Karpas-422 (cell line): ENCODE results near the gene SYT8. TPM values are rescaled to one million over a fixed set of nuclear protein-coding genes. Genes with fewer than 3 reads are reported as not detected.

Experiments
- DNase-seq: peaks from one replicate; pipeline ENCODE4 v3.0.0-alpha.2; 2015
- H2AFZ ChIP-seq: fragments of 200-600 bp; sonication (generic); 2 replicates; pipeline ENCODE4 v1.6.1; 2014; ENCODE audit warnings: antibody characterized with exemption, low read length, mixed read lengths
- H3K27ac ChIP-seq: fragments of 200-600 bp; sonication (generic); 2 replicates; pipeline ENCODE4 v1.5.1; 2014; ENCODE audit warnings: mild to moderate bottlenecking, low read length, moderate library complexity
- H3K27me3 ChIP-seq: fragments of 200-600 bp; sonication (generic); 2 replicates; pipeline ENCODE4 v1.6.1; 2014; ENCODE audit warnings: low read length, mixed read lengths
- H3K36me3 ChIP-seq: fragments of 200-600 bp; sonication (generic); 2 replicates; pipeline ENCODE4 v1.6.1; 2014; ENCODE audit warnings: low read length, mixed read lengths; ENCODE audit not compliant: insufficient read depth
- H3K4me1 ChIP-seq: fragments of 200-600 bp; sonication (generic); 2 replicates; pipeline ENCODE4 v1.6.1; 2014; ENCODE audit warnings: mild to moderate bottlenecking, low read length, mixed read lengths
- H3K4me2 ChIP-seq: fragments of 200-600 bp; sonication (generic); 2 replicates; pipeline ENCODE4 v1.6.1; 2014; ENCODE audit warnings: low read length, low read depth, mild to moderate bottlenecking; ENCODE audit not compliant: poor library complexity, severe bottlenecking
- H3K4me3 ChIP-seq: fragments of 200-600 bp; sonication (generic); 2 replicates; pipeline ENCODE4 v1.5.1; 2014; ENCODE audit warnings: mild to moderate bottlenecking, antibody characterized with exemption, low read length, mixed read lengths
- H3K79me2 ChIP-seq: fragments of 200-600 bp; sonication (generic); 2 replicates; pipeline ENCODE4 v1.6.1; 2014; ENCODE audit warnings: mild to moderate bottlenecking, low read length, mixed read lengths
- H3K9ac ChIP-seq: fragments of 200-600 bp; sonication (generic); 2 replicates; pipeline ENCODE4 v1.6.0; 2014; ENCODE audit warnings: low read length
- H3K9me2 ChIP-seq: fragments of 200-600 bp; sonication (generic), shearing (Covaris generic); replicated peaks from 2 replicates; pipeline ENCODE4 v1.6.0; 2014; ENCODE audit warnings: mild to moderate bottlenecking, low read length, moderate library complexity; ENCODE audit not compliant: insufficient read depth
- H3K9me3 ChIP-seq: fragments of 300-700, 200-600 bp; sonication (generic); 2 replicates; pipeline ENCODE4 v1.6.1; 2014; ENCODE audit warnings: low read length, mixed read lengths
- H4K20me1 ChIP-seq: fragments of 200-600 bp; sonication (generic); 2 replicates; pipeline ENCODE4 v1.6.1; 2014; ENCODE audit warnings: mild to moderate bottlenecking, antibody characterized with exemption, low read length, low read depth; ENCODE audit not compliant: insufficient read depth
- total RNA-seq: library from RNA; depleted of rRNA; stranded (reverse); fragments of >200 nt; shearing (Covaris generic); gene quantifications from 2 replicates; pipeline ENCODE4 v1.2.3, GENCODE V29; 2014; ENCODE audit warnings: low replicate concordance

Gene SYT8
- total RNA-seq, 1 experiment from 2014 or later = not detected

GRCh38 chr11:1827095-1827813, 7.5 kb upstream of the SYT8 start:
- Histone ChIP-seq H2AFZ (no peak overlapping the region), H3K9me3 (no peaks in the 10 kb centered on the region), H3K36me3 (no peaks in the 10 kb centered on the region), H3K9ac (no peak overlapping the region), H3K79me2 (no peaks in the 10 kb centered on the region), H3K4me3 (no peak overlapping the region), H3K4me2 (no peak overlapping the region), H3K9me2 (no peaks in the 10 kb centered on the region), H3K27me3 (no peaks in the 10 kb centered on the region), H3K27ac (no peak overlapping the region), H3K4me1 (no peaks in the 10 kb centered on the region), H4K20me1 (0 out of 2 replicates have a peak, but pooled peaks cover 3% of the 10 kb centered on the region)
- peak; percentile 42 for DNase-seq

- Histone ChIP-seq H3K4me2 (no peak overlapping the region), H3K27me3 (no peaks in the 10 kb centered on the region), H3K4me3 (no peak overlapping the region), H3K79me2 (no peaks in the 10 kb centered on the region), H3K36me3 (no peaks in the 10 kb centered on the region), H4K20me1 (0 out of 2 replicates have a peak, but pooled peaks cover 3% of the 10 kb centered on the region), H3K9me2 (no peaks in the 10 kb centered on the region), H3K9me3 (no peaks in the 10 kb centered on the region), H3K27ac (no peak overlapping the region), H2AFZ (no peak overlapping the region), H3K4me1 (no peaks in the 10 kb centered on the region), H3K9ac (no peak overlapping the region)
- peak; percentile 37 for DNase-seq
These were observed 6.9 kb upstream of the SYT8 start for GRCh38 chr11:1827931-1828330.

DNA sequence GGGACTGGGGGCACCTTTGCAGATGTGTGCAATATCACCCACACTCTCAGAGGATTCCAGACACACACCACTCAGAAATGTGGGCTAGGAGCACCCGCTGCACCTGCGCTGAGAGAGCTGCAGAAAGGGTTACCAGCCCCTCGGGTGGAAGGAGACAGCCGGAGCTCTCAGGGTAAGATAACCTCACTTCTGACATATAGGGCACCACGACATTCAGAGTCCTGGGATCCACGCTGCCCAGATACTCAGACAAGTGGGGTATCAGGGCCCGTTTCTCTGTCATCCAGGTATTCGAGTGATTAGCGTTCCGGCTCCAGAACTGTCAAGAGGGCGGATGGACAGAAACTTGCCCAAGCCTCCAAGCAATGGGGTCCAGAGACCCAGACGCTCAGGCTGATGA, 6.2 kb upstream of the SYT8 start:
- DNase-seq = peak; percentile 36
- Histone ChIP-seq H3K4me2 (no peak overlapping the region), H3K4me3 (no peak overlapping the region), H2AFZ (no peak overlapping the region), H3K79me2 (no peaks in the 10 kb centered on the region), H3K4me1 (no peaks in the 10 kb centered on the region), H3K27me3 (no peaks in the 10 kb centered on the region), H3K36me3 (no peaks in the 10 kb centered on the region), H3K9ac (no peak overlapping the region), H4K20me1 (0 out of 2 replicates have a peak, but pooled peaks cover 3% of the 10 kb centered on the region), H3K9me3 (no peaks in the 10 kb centered on the region), H3K9me2 (no peaks in the 10 kb centered on the region), H3K27ac (no peak overlapping the region)

DNA sequence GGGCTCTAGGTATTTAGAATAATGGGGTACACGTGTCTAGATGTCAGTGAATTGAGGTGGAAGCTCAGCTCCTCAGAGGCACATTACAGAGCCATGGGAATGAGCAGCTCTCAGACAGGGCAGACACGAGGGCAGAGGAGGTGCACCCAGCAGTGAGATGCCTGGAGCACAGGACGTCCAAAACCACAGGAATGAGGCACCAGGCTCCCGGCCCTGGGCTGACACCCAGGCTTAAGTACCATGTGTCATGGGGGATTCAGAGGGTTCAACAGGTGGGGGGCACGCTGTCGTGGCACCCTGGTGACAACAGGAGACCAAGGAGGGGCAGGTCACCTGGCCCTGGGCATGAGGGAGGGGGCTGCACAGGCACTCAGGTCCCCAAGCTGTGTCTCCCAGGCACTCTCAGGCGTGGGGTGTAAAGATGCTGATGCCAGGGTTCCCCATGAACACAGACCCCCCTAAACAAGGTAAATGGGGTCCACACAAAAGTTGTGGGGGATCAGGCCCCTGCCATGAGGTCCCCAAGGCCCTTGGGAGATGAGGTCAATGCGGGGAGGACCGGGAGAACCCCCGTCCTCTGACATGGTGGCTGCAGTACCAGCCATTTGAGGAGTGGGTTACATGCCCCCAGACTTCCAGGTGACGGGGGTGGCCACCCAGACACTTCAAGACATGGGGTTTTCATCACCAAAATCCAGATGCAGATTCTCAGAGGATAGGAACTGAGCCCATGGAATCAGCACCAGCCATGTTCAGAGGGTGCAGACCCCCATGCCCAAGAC, 5.6 kb upstream of the SYT8 start:
- H3K79me2 ChIP-seq = no peaks in the 10 kb centered on the region
- no peaks in the 10 kb centered on the region for H3K36me3 ChIP-seq
- H3K27ac ChIP-seq = no peak overlapping the region
- no peak overlapping the region for H2AFZ ChIP-seq
- H3K9ac ChIP-seq = no peak overlapping the region
- no peaks in the 10 kb centered on the region for H3K9me3 ChIP-seq
- no peak overlapping the region for H3K4me2 ChIP-seq
- no peak overlapping the region for H3K4me3 ChIP-seq
- no peaks in the 10 kb centered on the region for H3K9me2 ChIP-seq
- H3K27me3 ChIP-seq = no peaks in the 10 kb centered on the region
- no peak for DNase-seq
- no peaks in the 10 kb centered on the region for H3K4me1 ChIP-seq
- H4K20me1 ChIP-seq = 0 out of 2 replicates have a peak, but pooled peaks cover 3% of the 10 kb centered on the region

- H3K9me2 ChIP-seq = no peaks in the 10 kb centered on the region
- no peak overlapping the region for H3K27ac ChIP-seq
- no peak overlapping the region for H2AFZ ChIP-seq
- no peaks in the 10 kb centered on the region for H3K4me1 ChIP-seq
- H3K27me3 ChIP-seq = no peaks in the 10 kb centered on the region
- H3K4me2 ChIP-seq = no peak overlapping the region
- peak; percentile 40 for DNase-seq
- H3K9ac ChIP-seq = no peak overlapping the region
- H3K36me3 ChIP-seq = no peaks in the 10 kb centered on the region
- no peak overlapping the region for H3K4me3 ChIP-seq
- H4K20me1 ChIP-seq = 0 out of 2 replicates have a peak, but pooled peaks cover 3% of the 10 kb centered on the region
- no peaks in the 10 kb centered on the region for H3K9me3 ChIP-seq
- H3K79me2 ChIP-seq = no peaks in the 10 kb centered on the region
These were observed 4.8 kb upstream of the SYT8 start for GRCh38 chr11:1830004-1830321.

DNA sequence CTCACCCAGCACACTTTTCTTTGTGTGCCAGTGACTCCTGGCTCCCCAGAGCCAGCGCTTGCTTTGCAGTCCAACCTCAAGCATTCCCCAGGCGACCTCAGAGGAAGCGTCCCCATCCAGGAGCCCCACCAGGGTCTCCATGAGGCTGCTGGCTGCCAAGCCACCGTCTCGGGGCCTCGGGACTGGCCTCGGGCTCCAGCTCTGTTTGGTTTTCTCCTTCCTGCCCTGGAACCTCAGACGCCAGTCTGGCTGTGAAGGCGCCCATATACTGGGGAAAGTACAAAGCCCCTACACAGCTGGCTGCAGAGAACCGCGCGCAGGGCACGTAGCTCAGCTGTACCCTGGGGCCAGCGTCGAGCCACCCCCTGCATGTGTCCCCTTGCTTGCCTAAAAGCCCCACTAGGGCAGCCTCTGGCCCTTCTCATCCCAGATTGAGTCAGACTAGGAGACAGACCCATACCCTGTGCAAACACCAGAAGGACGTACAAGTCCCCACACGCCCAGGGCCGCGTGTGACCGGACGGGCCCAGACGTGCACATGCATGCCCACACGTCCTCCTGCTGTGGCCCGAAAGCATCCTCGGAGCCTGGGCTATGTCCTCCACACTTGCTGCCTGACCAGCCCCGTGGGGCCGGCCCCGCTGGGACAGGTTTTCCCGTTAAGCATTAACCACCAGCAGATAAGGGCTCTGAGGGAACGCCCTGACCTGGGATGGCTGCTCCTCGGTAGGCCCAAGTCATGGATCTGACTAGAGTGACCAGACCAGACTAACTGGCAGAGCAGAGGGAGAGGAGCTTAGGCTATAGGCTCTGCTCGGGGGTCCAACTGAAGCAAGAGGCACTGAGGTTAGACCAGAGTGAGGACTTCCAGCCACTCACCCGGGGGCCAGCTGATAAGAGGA, 4.2 kb upstream of the SYT8 start:
- H3K27me3 ChIP-seq = no peaks in the 10 kb centered on the region
- H3K4me3 ChIP-seq = no peak overlapping the region
- no peaks in the 10 kb centered on the region for H3K36me3 ChIP-seq
- DNase-seq = peak; percentile 36
- no peaks in the 10 kb centered on the region for H3K79me2 ChIP-seq
- H3K9ac ChIP-seq = no peak overlapping the region
- peaks cover 3% of the 10 kb centered on the region; the same call in 1 of the 2 replicates for H4K20me1 ChIP-seq
- no peak overlapping the region for H2AFZ ChIP-seq
- no peaks in the 10 kb centered on the region for H3K4me1 ChIP-seq
- H3K27ac ChIP-seq = no peak overlapping the region
- no peaks in the 10 kb centered on the region for H3K9me2 ChIP-seq
- no peak overlapping the region for H3K4me2 ChIP-seq
- no peaks in the 10 kb centered on the region for H3K9me3 ChIP-seq

- Histone ChIP-seq H3K9me3 (no peaks in the 10 kb centered on the region), H3K27ac (no peak overlapping the region), H3K4me2 (no peak overlapping the region), H3K4me3 (no peak overlapping the region), H3K9ac (no peak overlapping the region), H2AFZ (no peak overlapping the region), H3K27me3 (no peaks in the 10 kb centered on the region), H3K9me2 (no peaks in the 10 kb centered on the region), H4K20me1 (peaks cover 3% of the 10 kb centered on the region; the same call in 1 of the 2 replicates), H3K4me1 (no peaks in the 10 kb centered on the region), H3K36me3 (no peaks in the 10 kb centered on the region), H3K79me2 (no peaks in the 10 kb centered on the region)
- no peak for DNase-seq
These were observed 3.2 kb upstream of the SYT8 start for GRCh38 chr11:1831338-1832210.
